Lower leg skin (tissue), 3 donors: ENCODE measurements around the gene HAUS7.

Experiments
- CTCF ChIP-seq, 3 donors: fragments of 450-650 bp; IDR thresholded peaks; one replicate each; pipeline ENCODE4 v1.5.1; 2016; ENCODE audit warnings: antibody characterized with exemption in 3 of 3, mild to moderate bottlenecking in 3 of 3, moderate library complexity in 2 of 3
- POLR2A ChIP-seq, 2 donors: fragments of 450-650 bp; IDR thresholded peaks; one replicate each; pipeline ENCODE4 v1.6.1; 2016 to 2017; ENCODE audit warnings: antibody characterized with exemption in 2 of 2, mild to moderate bottlenecking in 1 of 2, moderate library complexity in 1 of 2

- TF ChIP-seq CTCF (IDR thresholded peaks at IDR 0.05), result no peak
- no peak for TF ChIP-seq POLR2A (IDR thresholded peaks at IDR 0.05)
These were observed 65.0 kb downstream of the HAUS7 start for GRCh38 chrX:153405426-153405825.
